HEK293 (cell line): Measurements from ENCODE around the gene NEU3.

ENCODE experiments used
- CTCF ChIA-PET: fragments of 350-600 bp; formaldehyde crosslinking; extraction: SDS; loops from one replicate; lab custom pipeline; 2021; ENCODE audit warnings: antibody characterized with exemption; lab: Yijun Ruan, JAX
- POLR2A ChIA-PET: fragments of 300-600 bp; formaldehyde crosslinking; extraction: SDS; loops from one replicate; lab custom pipeline; 2020; ENCODE audit warnings: antibody characterized with exemption, inconsistent platforms; lab: Yijun Ruan, JAX
- H3K27ac ChIP-seq: fragments of 200-500 bp; sonication (Bioruptor generic); 2 replicates; pipeline ENCODE4 v1.5.1; 2014; ENCODE audit warnings: low read depth, low read length, control low read depth, inconsistent platforms; ENCODE audit errors: extremely low read depth
- H3K36me3 ChIP-seq, 2 experiments: fragments of 200-500 bp in 1 of 2; sonication (Bioruptor generic) in 1 of 2; 1 replicate in 1 of 2; 2 replicates in 1 of 2; pipeline ENCODE4 v1.5.1; 2014 to 2017; ENCODE audit warnings: inconsistent platforms in 2 of 2, low read length in 2 of 2; ENCODE audit not compliant: control insufficient read depth in 2 of 2, insufficient read depth in 1 of 2
- H3K4me1 ChIP-seq: fragments of 200-500 bp; sonication (Bioruptor generic); 2 replicates; pipeline ENCODE4 v1.5.1; 2014; ENCODE audit warnings: mild to moderate bottlenecking, low read length, inconsistent platforms; ENCODE audit not compliant: control insufficient read depth, insufficient read depth
- H3K4me3 ChIP-seq: 2 replicates; pipeline ENCODE4 v1.5.1; 2011; ENCODE audit warnings: low read depth, mild to moderate bottlenecking, control low read depth, low read length, moderate library complexity
- H3K9me3 ChIP-seq: fragments of 200-500 bp; sonication (Bioruptor generic); 2 replicates; pipeline ENCODE4 v1.5.1; 2014; ENCODE audit warnings: low read depth, low read length, inconsistent platforms; ENCODE audit not compliant: control insufficient read depth, insufficient read depth
- AEBP2 ChIP-seq: fragments of 450-650 bp; formaldehyde crosslinking; IDR thresholded peaks from 2 replicates; pipeline ENCODE4 v1.5.1; 2016; ENCODE audit warnings: missing biosample characterization, missing genetic modification characterization, borderline replicate concordance
- ELK4 ChIP-seq: IDR thresholded peaks from 2 replicates; pipeline ENCODE4 v1.6.1; 2011; ENCODE audit warnings: mild to moderate bottlenecking, low read depth, low read length, borderline replicate concordance
- HOXD13 ChIP-seq: sonication (generic); formaldehyde crosslinking; IDR thresholded peaks from 2 replicates; pipeline ENCODE4 v1.8.0; 2022; ENCODE audit warnings: missing genetic modification reagents, borderline replicate concordance
- KLF10 ChIP-seq: fragments of 450-650 bp; IDR thresholded peaks from 2 replicates; pipeline ENCODE4 v1.5.1; 2018; ENCODE audit warnings: missing biosample characterization, mild to moderate bottlenecking, missing genetic modification characterization
- KLF7 ChIP-seq: fragments of 450-650 bp; formaldehyde crosslinking; IDR thresholded peaks from 2 replicates; pipeline ENCODE4 v1.5.1; 2016; ENCODE audit warnings: missing biosample characterization, missing genetic modification characterization, borderline replicate concordance
- MZF1 ChIP-seq: fragments of 450-650 bp; formaldehyde crosslinking; IDR thresholded peaks from 2 replicates; pipeline ENCODE4 v1.5.1; 2017; ENCODE audit warnings: missing biosample characterization, missing genetic modification characterization, borderline replicate concordance
- ZEB2 ChIP-seq: fragments of 450-650 bp; formaldehyde crosslinking; IDR thresholded peaks from 2 replicates; pipeline ENCODE4 v1.5.1; 2016; ENCODE audit warnings: missing biosample characterization, missing genetic modification characterization
- ZIC2 ChIP-seq: fragments of 450-650 bp; formaldehyde crosslinking; IDR thresholded peaks from 2 replicates; pipeline ENCODE4 v1.5.1; 2016; ENCODE audit warnings: missing biosample characterization, missing genetic modification characterization
- ZNF133 ChIP-seq: fragments of 450-650 bp; formaldehyde crosslinking; IDR thresholded peaks from 2 replicates; pipeline ENCODE4 v1.5.1; 2016; ENCODE audit warnings: missing biosample characterization, missing genetic modification characterization
- ZNF140 ChIP-seq: fragments of 450-650 bp; formaldehyde crosslinking; IDR thresholded peaks from 2 replicates; pipeline ENCODE4 v1.5.1; 2016; ENCODE audit warnings: missing biosample characterization, missing genetic modification characterization
- ZNF155 ChIP-seq: fragments of 450-650 bp; formaldehyde crosslinking; IDR thresholded peaks from 2 replicates; pipeline ENCODE4 v1.5.1; 2016; ENCODE audit warnings: missing biosample characterization, missing genetic modification characterization
- ZNF175 ChIP-seq: fragments of 450-650 bp; formaldehyde crosslinking; IDR thresholded peaks from 2 replicates; pipeline ENCODE4 v1.5.1; 2016; ENCODE audit warnings: missing biosample characterization, missing genetic modification characterization
- ZNF239 ChIP-seq: fragments of 450-650 bp; formaldehyde crosslinking; IDR thresholded peaks from 2 replicates; pipeline ENCODE4 v1.5.1; 2016; ENCODE audit warnings: missing biosample characterization, missing genetic modification characterization
- ZNF473 ChIP-seq: fragments of 450-650 bp; formaldehyde crosslinking; IDR thresholded peaks from 2 replicates; pipeline ENCODE4 v1.5.1; 2017; ENCODE audit warnings: missing biosample characterization, missing genetic modification characterization
- ZNF488 ChIP-seq: fragments of 450-650 bp; formaldehyde crosslinking; IDR thresholded peaks from 2 replicates; pipeline ENCODE4 v1.5.1; 2016; ENCODE audit warnings: missing biosample characterization, missing genetic modification characterization
- ZNF529 ChIP-seq: fragments of 450-650 bp; formaldehyde crosslinking; IDR thresholded peaks from 2 replicates; pipeline ENCODE4 v1.5.1; 2017; ENCODE audit warnings: missing genetic modification characterization, missing biosample characterization; ENCODE audit not compliant: insufficient replicate concordance
- ZNF530 ChIP-seq: fragments of 450-650 bp; formaldehyde crosslinking; IDR thresholded peaks from 2 replicates; pipeline ENCODE4 v1.5.1; 2016; ENCODE audit warnings: low read depth, missing biosample characterization, missing genetic modification characterization
- ZNF549 ChIP-seq: fragments of 450-650 bp; IDR thresholded peaks from 2 replicates; pipeline ENCODE4 v1.5.1; 2018; ENCODE audit warnings: missing biosample characterization, missing genetic modification characterization, mild to moderate bottlenecking, inconsistent platforms, moderate library complexity
- ZNF623 ChIP-seq: fragments of 450-650 bp; formaldehyde crosslinking; IDR thresholded peaks from 2 replicates; pipeline ENCODE4 v1.5.1; 2016; ENCODE audit warnings: missing biosample characterization, missing genetic modification characterization
- ZNF701 ChIP-seq: fragments of 450-650 bp; formaldehyde crosslinking; IDR thresholded peaks from 2 replicates; pipeline ENCODE4 v1.5.1; 2016; ENCODE audit warnings: missing biosample characterization, missing genetic modification characterization
- ZNF707 ChIP-seq: fragments of 450-650 bp; formaldehyde crosslinking; IDR thresholded peaks from 2 replicates; pipeline ENCODE4 v1.5.1; 2016; ENCODE audit warnings: missing biosample characterization, missing genetic modification characterization
- ZNF747 ChIP-seq: fragments of 450-650 bp; formaldehyde crosslinking; IDR thresholded peaks from 2 replicates; pipeline ENCODE4 v1.5.1; 2016; ENCODE audit warnings: missing biosample characterization, missing genetic modification characterization
- ZNF777 ChIP-seq: fragments of 450-650 bp; formaldehyde crosslinking; IDR thresholded peaks from 2 replicates; pipeline ENCODE4 v1.5.1; 2017; ENCODE audit warnings: missing biosample characterization, missing genetic modification characterization, borderline replicate concordance
- ZSCAN30 ChIP-seq: fragments of 450-650 bp; IDR thresholded peaks from 2 replicates; pipeline ENCODE4 v1.5.1; 2018; ENCODE audit warnings: missing biosample characterization, mild to moderate bottlenecking, missing genetic modification characterization, moderate library complexity
- TF ChIP-seq, protein P1 (sequence below): fragments of 450-650 bp; formaldehyde crosslinking; IDR thresholded peaks from 2 replicates; pipeline ENCODE4 v1.5.1; 2017; ENCODE audit warnings: missing biosample characterization, mild to moderate bottlenecking, missing genetic modification characterization, moderate library complexity
- TF ChIP-seq, protein P2 (sequence below): fragments of 450-650 bp; formaldehyde crosslinking; optimal IDR thresholded peaks from 2 replicates; pipeline ENCODE3; 2016; ENCODE audit warnings: missing biosample characterization, mild to moderate bottlenecking, missing genetic modification characterization

The NEU3 gene

GRCh38 chr11:74984070-74984469 lies 4.7 kb upstream of the NEU3 start:
- no peaks in the 10 kb centered on the region for H3K4me1 ChIP-seq
- TF ChIP-seq, protein P1, sequence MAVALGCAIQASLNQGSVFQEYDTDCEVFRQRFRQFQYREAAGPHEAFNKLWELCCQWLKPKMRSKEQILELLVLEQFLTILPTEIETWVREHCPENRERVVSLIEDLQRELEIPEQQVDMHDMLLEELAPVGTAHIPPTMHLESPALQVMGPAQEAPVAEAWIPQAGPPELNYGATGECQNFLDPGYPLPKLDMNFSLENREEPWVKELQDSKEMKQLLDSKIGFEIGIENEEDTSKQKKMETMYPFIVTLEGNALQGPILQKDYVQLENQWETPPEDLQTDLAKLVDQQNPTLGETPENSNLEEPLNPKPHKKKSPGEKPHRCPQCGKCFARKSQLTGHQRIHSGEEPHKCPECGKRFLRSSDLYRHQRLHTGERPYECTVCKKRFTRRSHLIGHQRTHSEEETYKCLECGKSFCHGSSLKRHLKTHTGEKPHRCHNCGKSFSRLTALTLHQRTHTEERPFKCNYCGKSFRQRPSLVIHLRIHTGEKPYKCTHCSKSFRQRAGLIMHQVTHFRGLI, result no peak
- TF ChIP-seq, protein P2, sequence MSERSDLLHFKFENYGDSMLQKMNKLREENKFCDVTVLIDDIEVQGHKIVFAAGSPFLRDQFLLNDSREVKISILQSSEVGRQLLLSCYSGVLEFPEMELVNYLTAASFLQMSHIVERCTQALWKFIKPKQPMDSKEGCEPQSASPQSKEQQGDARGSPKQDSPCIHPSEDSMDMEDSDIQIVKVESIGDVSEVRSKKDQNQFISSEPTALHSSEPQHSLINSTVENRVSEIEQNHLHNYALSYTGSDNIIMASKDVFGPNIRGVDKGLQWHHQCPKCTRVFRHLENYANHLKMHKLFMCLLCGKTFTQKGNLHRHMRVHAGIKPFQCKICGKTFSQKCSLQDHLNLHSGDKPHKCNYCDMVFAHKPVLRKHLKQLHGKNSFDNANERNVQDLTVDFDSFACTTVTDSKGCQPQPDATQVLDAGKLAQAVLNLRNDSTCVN, result no peak
- TF ChIP-seq ZNF175 (tag by site-specific recombination) (no peak), ZIC2 (tag by site-specific recombination) (no peak), ZNF239 (tag by site-specific recombination) (no peak), ZNF155 (tag by site-specific recombination) (no peak), ZEB2 (tag by site-specific recombination) (no peak), HOXD13 (CRISPR knock-in tag) (no peak), KLF7 (tag by site-specific recombination) (no peak), ZNF140 (tag by site-specific recombination) (no peak), ZNF707 (tag by site-specific recombination) (no peak)
- H3K9me3 ChIP-seq, result no peaks in the 10 kb centered on the region
- ChIA-PET CTCF (no interaction called here), POLR2A (no interaction called here)
- H3K36me3 ChIP-seq, result peaks cover 0 to 17% of the 10 kb centered on the region in 2 experiments; a peak in 1 of 3 replicates
- H3K27ac ChIP-seq, result no peak overlapping the region
- no peak overlapping the region for H3K4me3 ChIP-seq

DNA sequence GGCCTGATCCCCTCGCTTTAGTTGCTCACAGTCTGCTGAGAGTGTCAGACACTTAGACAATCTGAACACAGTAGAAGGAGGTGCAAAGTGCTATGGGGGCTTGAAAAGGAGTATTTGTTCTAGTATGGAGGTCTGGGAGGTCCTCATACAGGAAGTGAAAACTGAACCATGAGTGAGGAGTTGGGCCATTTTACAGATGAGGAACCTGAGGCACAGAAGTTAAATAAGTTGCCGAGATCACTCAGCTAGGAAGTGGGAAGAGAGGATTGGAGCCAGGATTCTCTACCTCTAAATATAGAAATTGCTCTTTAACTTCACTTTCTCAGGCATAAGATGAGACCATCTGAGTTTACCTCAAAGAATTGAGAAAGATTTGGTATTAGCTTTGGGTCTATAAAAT lies 4.0 kb upstream of the NEU3 start:
- Histone ChIP-seq H3K27ac (no peak overlapping the region), H3K36me3 (peaks cover 0 to 13% of the 10 kb centered on the region in 2 experiments; a peak in 1 of 3 replicates), H3K4me3 (no peak overlapping the region), H3K4me1 (no peaks in the 10 kb centered on the region), H3K9me3 (no peaks in the 10 kb centered on the region)
- ChIA-PET POLR2A (no interaction called here), CTCF (no interaction called here)
- TF ChIP-seq ZNF133 (tag by site-specific recombination) (no peak), ELK4 (no peak), ZNF747 (tag by site-specific recombination) (no peak), ZNF701 (tag by site-specific recombination) (no peak), ZNF777 (no peak), ZNF488 (tag by site-specific recombination) (no peak), KLF10 (tag by site-specific recombination) (no peak), ZNF623 (tag by site-specific recombination) (no peak), AEBP2 (tag by site-specific recombination) (no peak), ZNF549 (tag by site-specific recombination) (no peak), HOXD13 (CRISPR knock-in tag) (no peak), ZNF473 (tag by site-specific recombination) (no peak), ZNF529 (tag by site-specific recombination) (no peak), ZNF530 (tag by site-specific recombination) (no peak), MZF1 (tag by site-specific recombination) (no peak), ZNF707 (tag by site-specific recombination) (no peak), ZSCAN30 (tag by site-specific recombination) (no peak)
- TF ChIP-seq, protein P1, result no peak
- TF ChIP-seq, protein P2, result no peak
- TF ChIP-seq, all 188 proteins: peak for 0
